Panc1 (cell line): Measurements from ENCODE around the gene RNF182.

Experiments used
- POLR2AphosphoS5 ChIP-seq: IDR thresholded peaks from 2 replicates; pipeline ENCODE4 v1.6.1; 2012; ENCODE audit warnings: mild to moderate bottlenecking, low read depth, low read length, moderate library complexity
- TF ChIP-seq, protein P1 (sequence below): fragments of 450-650 bp; IDR thresholded peaks from 2 replicates; pipeline ENCODE4 v1.5.1; 2017; ENCODE audit warnings: mild to moderate bottlenecking
- TF ChIP-seq, protein P2 (sequence below), 2 experiments: IDR thresholded peaks; 2 replicates each; pipeline ENCODE4 v1.6.1; 2011 to 2012; ENCODE audit warnings: low read depth in 2 of 2, control low read depth in 1 of 2, low read length in 1 of 2, mild to moderate bottlenecking in 1 of 2, moderate library complexity in 1 of 2; ENCODE audit not compliant: insufficient read depth in 1 of 2

DNA sequence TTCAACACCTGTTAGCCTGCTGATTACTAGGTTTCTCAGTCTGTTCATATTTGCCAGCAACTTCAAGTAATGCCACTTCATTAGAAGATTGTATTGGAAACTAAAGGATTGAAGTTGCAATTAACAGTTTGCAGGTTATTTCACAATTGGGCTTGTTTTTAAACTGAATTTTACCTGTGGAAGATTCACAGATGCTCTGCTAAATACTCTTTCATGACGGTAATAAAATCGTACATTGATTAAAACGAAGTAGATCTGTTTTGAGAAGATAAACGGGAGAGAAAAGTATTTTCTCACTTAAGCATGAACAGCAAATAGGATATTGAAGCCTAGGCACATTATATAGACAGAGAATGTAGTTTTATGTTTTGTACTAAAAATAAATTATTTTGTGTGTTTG lies 1.6 kb downstream of the RNF182 start:
- TF ChIP-seq, protein P1, sequence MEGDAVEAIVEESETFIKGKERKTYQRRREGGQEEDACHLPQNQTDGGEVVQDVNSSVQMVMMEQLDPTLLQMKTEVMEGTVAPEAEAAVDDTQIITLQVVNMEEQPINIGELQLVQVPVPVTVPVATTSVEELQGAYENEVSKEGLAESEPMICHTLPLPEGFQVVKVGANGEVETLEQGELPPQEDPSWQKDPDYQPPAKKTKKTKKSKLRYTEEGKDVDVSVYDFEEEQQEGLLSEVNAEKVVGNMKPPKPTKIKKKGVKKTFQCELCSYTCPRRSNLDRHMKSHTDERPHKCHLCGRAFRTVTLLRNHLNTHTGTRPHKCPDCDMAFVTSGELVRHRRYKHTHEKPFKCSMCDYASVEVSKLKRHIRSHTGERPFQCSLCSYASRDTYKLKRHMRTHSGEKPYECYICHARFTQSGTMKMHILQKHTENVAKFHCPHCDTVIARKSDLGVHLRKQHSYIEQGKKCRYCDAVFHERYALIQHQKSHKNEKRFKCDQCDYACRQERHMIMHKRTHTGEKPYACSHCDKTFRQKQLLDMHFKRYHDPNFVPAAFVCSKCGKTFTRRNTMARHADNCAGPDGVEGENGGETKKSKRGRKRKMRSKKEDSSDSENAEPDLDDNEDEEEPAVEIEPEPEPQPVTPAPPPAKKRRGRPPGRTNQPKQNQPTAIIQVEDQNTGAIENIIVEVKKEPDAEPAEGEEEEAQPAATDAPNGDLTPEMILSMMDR: no peak
- TF ChIP-seq, protein P2, sequence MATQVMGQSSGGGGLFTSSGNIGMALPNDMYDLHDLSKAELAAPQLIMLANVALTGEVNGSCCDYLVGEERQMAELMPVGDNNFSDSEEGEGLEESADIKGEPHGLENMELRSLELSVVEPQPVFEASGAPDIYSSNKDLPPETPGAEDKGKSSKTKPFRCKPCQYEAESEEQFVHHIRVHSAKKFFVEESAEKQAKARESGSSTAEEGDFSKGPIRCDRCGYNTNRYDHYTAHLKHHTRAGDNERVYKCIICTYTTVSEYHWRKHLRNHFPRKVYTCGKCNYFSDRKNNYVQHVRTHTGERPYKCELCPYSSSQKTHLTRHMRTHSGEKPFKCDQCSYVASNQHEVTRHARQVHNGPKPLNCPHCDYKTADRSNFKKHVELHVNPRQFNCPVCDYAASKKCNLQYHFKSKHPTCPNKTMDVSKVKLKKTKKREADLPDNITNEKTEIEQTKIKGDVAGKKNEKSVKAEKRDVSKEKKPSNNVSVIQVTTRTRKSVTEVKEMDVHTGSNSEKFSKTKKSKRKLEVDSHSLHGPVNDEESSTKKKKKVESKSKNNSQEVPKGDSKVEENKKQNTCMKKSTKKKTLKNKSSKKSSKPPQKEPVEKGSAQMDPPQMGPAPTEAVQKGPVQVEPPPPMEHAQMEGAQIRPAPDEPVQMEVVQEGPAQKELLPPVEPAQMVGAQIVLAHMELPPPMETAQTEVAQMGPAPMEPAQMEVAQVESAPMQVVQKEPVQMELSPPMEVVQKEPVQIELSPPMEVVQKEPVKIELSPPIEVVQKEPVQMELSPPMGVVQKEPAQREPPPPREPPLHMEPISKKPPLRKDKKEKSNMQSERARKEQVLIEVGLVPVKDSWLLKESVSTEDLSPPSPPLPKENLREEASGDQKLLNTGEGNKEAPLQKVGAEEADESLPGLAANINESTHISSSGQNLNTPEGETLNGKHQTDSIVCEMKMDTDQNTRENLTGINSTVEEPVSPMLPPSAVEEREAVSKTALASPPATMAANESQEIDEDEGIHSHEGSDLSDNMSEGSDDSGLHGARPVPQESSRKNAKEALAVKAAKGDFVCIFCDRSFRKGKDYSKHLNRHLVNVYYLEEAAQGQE (IDR thresholded peaks at IDR 0.05; ENCODE audit: insufficient read depth in 1 of 2, low read depth in 2 of 2, low read length in 1 of 2): no peak
- no peak for TF ChIP-seq POLR2AphosphoS5
